SH-SY5Y (cell line): ENCODE results near the gene RASGEF1B.

ENCODE experiments used
- GATA2 ChIP-seq: IDR thresholded peaks from 2 replicates; pipeline ENCODE4 v1.6.1; 2011; ENCODE audit warnings: mild to moderate bottlenecking, low read depth, low read length
- GATA3 ChIP-seq: IDR thresholded peaks from 2 replicates; pipeline ENCODE4 v1.6.1; 2011; ENCODE audit warnings: low read depth, mild to moderate bottlenecking, low read length, moderate library complexity

- TF ChIP-seq GATA2 = no peak
- no peak for TF ChIP-seq GATA3
Observed at GRCh38 chr4:81412946-81413495, 58.7 kb downstream of the RASGEF1B start.
